Bone marrow (tissue), 2 donors: ENCODE data around the gene PTPRU.

Experiments
- DNase-seq, 2 donors: peaks; one replicate each; lab custom pipeline; 2025; lab: John Stamatoyannopoulos, UW

Gene PTPRU

DNA sequence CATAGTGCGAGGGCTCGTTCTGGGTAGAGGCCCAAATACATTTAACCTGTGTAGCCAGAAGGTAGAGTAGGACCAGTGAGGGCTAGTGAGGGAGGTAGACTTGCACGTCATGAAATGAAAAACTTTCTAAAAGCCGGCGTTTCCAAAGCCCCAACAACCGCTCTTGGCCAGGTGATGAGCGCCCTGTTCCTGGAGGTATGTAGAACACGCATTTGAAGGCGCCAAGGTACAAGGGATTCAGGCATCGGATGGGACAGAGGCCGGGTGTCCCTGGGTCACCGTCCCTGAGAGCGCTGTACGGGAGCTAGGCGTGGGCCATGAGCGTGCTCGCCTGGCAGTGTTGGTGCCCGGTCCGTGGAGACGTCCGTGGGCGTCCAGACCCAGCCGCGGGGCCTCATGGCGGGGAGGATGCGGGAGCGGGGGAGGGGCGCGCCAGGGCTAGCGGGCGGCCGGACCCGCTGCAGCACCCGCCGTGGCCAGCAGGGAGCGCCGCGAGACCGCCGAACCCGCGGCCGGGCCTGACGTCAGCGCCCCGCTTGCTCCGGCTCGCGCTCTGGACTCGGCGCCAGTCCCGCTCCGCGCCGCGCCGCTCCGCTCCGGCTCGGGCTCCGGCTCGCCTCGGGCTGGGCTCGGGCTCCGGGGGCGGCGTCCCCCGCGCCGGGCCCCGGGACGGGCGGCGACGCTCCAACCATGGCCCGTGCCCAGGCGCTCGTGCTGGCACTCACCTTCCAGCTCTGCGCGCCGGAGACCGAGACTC is at the start of gene PTPRU:
Gene PTPRU (plus strand): TSS at position 568 of the 757 bp plus-strand sequence. CDS start 123 bp downstream, at position 691.
- peak in 1 of 2 donors; percentile 63 for DNase-seq

GRCh38 chr1:29186707-29187106 is 49.6 kb upstream of the PTPRU start:
- no peak for DNase-seq

DNA sequence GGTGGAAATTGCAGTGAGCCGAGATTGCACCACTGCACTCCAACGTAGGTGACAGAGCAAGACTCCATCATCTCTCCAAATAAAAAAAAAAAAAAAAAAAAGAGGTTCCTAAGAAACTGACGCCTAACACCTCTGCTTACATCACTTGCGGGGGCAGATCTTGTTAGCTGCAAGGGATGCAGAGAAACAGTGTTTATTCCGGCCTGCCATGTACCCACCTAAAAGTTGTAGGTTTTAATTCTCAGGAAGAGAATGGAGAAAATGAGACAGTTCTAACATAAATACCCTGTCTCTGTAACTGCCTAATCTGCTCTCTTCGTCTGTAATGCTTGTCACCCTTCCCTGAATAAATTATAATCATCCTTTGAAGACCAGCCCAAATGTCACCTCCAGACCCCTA is 45.6 kb upstream of the PTPRU start:
- DNase-seq: no peak

- DNase-seq: no peak
Measured at GRCh38 chr1:29193879-29194455, 42.4 kb upstream of the PTPRU start.

GRCh38 chr1:29195881-29196291 is 40.4 kb upstream of the PTPRU start:
- DNase-seq: no peak

GRCh38 chr1:29196863-29197589 is 39.3 kb upstream of the PTPRU start:
- no peak for DNase-seq

DNA sequence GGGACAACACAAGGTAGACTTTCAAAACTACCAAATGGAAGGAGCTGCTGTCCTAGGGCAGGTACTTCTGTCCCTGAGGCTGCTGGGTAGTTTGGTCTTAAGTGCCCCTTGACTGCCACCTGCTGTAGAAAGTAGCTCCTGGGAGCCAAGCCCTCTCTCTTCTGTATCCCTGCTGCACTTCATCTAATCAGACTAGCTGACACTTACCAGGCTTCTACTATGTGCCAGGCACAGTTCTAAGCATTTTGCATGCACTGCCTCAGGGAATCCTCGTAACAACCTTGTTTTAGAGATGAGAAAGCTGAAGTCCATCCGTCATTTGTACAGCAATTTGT is 38.8 kb upstream of the PTPRU start:
- peak in 1 of 2 donors; percentile 22 for DNase-seq

GRCh38 chr1:29197993-29198392 is 38.3 kb upstream of the PTPRU start:
- DNase-seq: no peak

- DNase-seq: no peak
Measured at GRCh38 chr1:29200906-29201594, 35.3 kb upstream of the PTPRU start.

DNA sequence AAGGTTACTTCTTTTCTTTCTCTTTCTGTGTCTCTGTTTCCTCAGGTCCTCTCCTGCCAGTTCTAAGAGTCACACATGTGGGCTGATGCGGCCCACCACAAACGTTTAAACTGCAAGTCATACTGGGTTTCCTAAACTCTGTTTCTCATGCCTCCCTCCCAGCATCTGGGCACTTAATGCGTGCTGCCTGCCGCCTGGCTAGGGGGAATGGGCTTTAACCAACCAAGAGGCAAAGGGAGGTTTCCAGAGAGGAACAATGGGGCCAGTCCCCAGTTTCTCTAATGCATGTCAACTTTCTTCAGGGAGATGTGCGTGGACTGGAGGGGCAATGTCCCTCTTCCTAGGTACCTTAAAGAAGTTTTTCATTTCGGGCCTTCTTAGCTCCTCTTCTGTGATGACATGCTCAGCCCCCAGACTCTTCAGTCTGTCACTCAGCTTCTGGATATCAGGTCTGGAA is 34.7 kb upstream of the PTPRU start:
- DNase-seq: no peak

- peak in 1 of 2 donors; percentile 25 for DNase-seq
Measured at GRCh38 chr1:29202053-29202452, 34.3 kb upstream of the PTPRU start.

GRCh38 chr1:29202584-29203340 is 33.6 kb upstream of the PTPRU start:
- peak; percentile 78 to 92 for DNase-seq

DNA sequence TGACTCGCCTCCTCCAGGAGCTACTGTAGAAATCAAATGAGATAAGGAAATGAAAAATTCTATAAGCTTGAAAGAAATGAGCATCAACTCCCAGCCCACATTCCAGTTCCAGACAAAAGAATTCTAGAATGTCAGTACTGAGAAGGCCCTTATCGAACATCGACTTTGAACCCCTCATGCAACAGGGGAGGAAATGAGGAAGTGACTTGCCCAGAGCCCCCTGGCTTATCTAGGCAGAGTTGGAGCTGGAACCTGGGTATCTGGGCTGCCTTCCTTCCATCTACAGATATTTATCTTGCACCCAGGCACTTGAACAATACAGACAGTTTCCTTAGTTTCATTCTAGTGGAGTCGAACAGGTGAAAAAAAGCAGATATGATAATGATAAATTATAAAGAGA is 27.9 kb upstream of the PTPRU start:
- DNase-seq: no peak

DNA sequence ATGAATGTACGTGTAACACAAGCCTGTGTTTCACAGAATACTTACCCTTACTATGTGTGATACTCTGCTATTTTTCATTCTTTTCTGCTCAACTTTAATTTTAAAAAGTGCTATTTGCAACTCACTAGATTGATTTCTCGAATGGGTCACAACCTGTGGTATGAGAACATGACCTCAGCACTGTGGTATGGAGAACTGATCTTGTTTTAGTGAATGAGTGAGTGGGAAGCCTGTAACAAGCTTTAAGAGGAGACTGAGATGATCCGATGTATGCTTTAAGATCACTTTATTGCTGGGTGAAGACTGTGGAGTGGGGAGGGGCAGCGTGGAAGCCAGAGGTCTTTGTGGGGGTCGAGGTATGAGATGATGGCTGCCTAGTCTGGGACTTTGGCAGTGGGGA is 27.1 kb upstream of the PTPRU start:
- DNase-seq: no peak

GRCh38 chr1:29210278-29211085 is 25.8 kb upstream of the PTPRU start:
- no peak for DNase-seq

GRCh38 chr1:29211086-29212030 is 25.0 kb upstream of the PTPRU start:
- DNase-seq: no peak

DNA sequence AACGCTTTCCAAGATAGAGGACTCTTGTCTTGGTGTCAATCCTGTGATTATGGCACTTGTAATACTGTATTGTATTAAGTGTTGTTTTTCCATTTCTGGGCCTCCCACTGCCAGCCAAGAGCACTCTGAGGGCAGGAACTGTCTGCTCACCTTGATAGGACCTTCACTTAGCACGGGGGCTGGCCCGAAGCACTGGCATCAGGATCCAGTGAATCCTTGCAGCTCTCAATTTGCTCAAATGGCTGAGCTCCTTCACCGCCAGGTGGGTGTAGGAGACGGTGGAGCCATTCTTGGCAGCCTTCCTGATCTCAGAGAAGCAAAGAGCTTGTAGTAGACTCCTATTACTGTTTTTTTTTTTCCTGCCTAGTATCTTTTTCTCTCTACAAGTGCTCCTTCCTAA is 23.3 kb upstream of the PTPRU start:
- no peak for DNase-seq

DNA sequence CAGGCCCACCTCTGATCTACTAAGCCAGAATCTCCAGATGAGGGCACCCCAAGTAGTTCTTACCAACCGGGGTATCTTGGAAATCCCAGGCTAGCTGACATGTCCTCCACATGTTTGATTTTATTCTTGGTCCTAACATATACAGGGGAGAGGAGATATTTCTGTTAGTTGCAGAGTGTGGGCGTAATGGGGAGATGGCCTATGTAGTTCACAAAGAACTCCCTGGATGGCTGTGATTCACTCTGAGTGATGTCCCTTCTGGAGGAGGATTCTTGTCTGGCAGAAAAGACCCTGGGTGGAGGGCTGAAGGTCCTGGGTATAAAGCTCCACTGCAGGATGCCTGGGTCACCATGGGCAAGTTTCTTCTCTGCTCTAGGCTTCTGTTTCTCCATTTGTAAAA is 18.7 kb upstream of the PTPRU start:
- DNase-seq: no peak

- no peak for DNase-seq
Measured at GRCh38 chr1:29218223-29218622, 18.1 kb upstream of the PTPRU start.

DNA sequence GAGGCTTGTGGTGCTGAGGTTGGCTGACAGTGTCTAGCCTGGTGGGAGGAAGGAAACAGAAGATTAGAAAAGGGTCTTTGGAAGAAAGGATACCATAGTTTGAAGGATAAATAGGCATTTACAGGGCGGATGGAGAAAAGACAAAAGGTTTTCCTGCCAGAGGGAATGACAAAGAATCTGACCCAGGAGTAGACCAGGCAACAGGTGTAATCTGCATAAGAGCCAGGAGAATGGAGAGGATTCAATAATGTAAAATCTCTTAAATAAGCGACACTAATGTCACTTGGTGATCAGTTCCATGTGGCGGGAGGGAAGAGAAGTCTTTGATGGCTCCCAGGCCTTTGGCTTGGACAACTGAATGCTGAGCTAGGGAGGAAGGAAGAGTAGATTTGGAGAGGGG is 15.0 kb upstream of the PTPRU start:
- no peak for DNase-seq
